NCI-H345 (cell line): ENCODE data around the gene LRRC2.
"Not testable (repeated sequence)": the region's sequence is repeated elsewhere in the genome, so short reads cannot be mapped to it uniquely, and the experiment has no call there.

Experiments
- DNase-seq: peaks from one replicate; lab custom pipeline; 2025; lab: John Stamatoyannopoulos, UW

The LRRC2 gene

GRCh38 chr3:46527239-46527638, 38.9 kb downstream of the LRRC2 start:
- DNase-seq = no peak

GRCh38 chr3:46524832-46525231, 41.3 kb downstream of the LRRC2 start:
- DNase-seq = no peak

GRCh38 chr3:46524008-46524407, 42.1 kb downstream of the LRRC2 start:
- no peak for DNase-seq

GRCh38 chr3:46523556-46523955, 42.5 kb downstream of the LRRC2 start:
- no peak for DNase-seq

GRCh38 chr3:46522201-46522600, 43.9 kb downstream of the LRRC2 start:
- DNase-seq = not testable (repeated sequence)

- DNase-seq = no peak
Observed at GRCh38 chr3:46521096-46521495, 45.0 kb downstream of the LRRC2 start.

GRCh38 chr3:46520531-46520930, 45.6 kb downstream of the LRRC2 start:
- DNase-seq = no peak

- DNase-seq = no peak
Observed at GRCh38 chr3:46519952-46520351, 46.1 kb downstream of the LRRC2 start.

- no peak for DNase-seq
Observed at GRCh38 chr3:46517784-46518181, 48.3 kb downstream of the LRRC2 start.

- DNase-seq = no peak
Observed at GRCh38 chr3:46517016-46517783, 48.9 kb downstream of the LRRC2 start.

- DNase-seq = no peak
Observed at GRCh38 chr3:46516521-46516920, 49.6 kb downstream of the LRRC2 start.

GRCh38 chr3:46512191-46512749, 53.8 kb downstream of the LRRC2 start:
- DNase-seq = no peak

GRCh38 chr3:46509661-46510187, 56.4 kb downstream of the LRRC2 start:
- no peak for DNase-seq

GRCh38 chr3:46508850-46509591, 57.1 kb downstream of the LRRC2 start:
- DNase-seq = no peak

GRCh38 chr3:46506526-46506925, 59.6 kb downstream of the LRRC2 start:
- no peak for DNase-seq

- DNase-seq = no peak
Observed at GRCh38 chr3:46505953-46506352, 60.1 kb downstream of the LRRC2 start.

- no peak for DNase-seq
Observed at GRCh38 chr3:46504789-46505188, 61.3 kb downstream of the LRRC2 start.

- DNase-seq = no peak
Observed at GRCh38 chr3:46503200-46503874, 62.8 kb downstream of the LRRC2 start.

- DNase-seq = no peak
Observed at GRCh38 chr3:46501702-46502101, 64.4 kb downstream of the LRRC2 start.

- DNase-seq = no peak
Observed at GRCh38 chr3:46500656-46501635, 65.2 kb downstream of the LRRC2 start.

GRCh38 chr3:46498916-46499519, 67.1 kb downstream of the LRRC2 start:
- no peak for DNase-seq
